Putamen (tissue), 1 donor: ENCODE measurements around the gene UBE2O.

Experiments
- DNase-seq: peaks from one replicate; pipeline ENCODE4 v3.0.0-alpha.2; 2016; ENCODE audit warnings: low spot score

UBE2O gene

GRCh38 chr17:76452660-76453430 lies at the start of gene UBE2O:
Gene UBE2O, minus strand, starts transcription at chr17:76453152. Its CDS starts 11 bp downstream, at chr17:76453141.
- DNase-seq, result peak; percentile 84

- DNase-seq, result no peak
These were observed 48.9 kb upstream of the UBE2O start for GRCh38 chr17:76501827-76502307.

- DNase-seq, result peak; percentile 63
These were observed 48.3 kb upstream of the UBE2O start, which contains the start of gene RHBDF2 for GRCh38 chr17:76501018-76501826. Gene RHBDF2, minus strand, starts transcription at chr17:76501423. Its CDS starts 19,899 bp downstream, at chr17:76481524.

- no peak for DNase-seq
These were observed 47.7 kb upstream of the UBE2O start for GRCh38 chr17:76500747-76501017.

- no peak for DNase-seq
These were observed 47.3 kb upstream of the UBE2O start for GRCh38 chr17:76500074-76500746.

GRCh38 chr17:76499267-76499667 lies 46.3 kb upstream of the UBE2O start:
- no peak for DNase-seq

- no peak for DNase-seq
These were observed 45.9 kb upstream of the UBE2O start for GRCh38 chr17:76498876-76499251.

- peak; percentile 52 for DNase-seq
These were observed 45.3 kb upstream of the UBE2O start for GRCh38 chr17:76497979-76498875.

GRCh38 chr17:76497699-76497978 lies 44.7 kb upstream of the UBE2O start:
- no peak for DNase-seq

- no peak for DNase-seq
These were observed 43.5 kb upstream of the UBE2O start for GRCh38 chr17:76496464-76496863.

- no peak for DNase-seq
These were observed 42.9 kb upstream of the UBE2O start for GRCh38 chr17:76495663-76496400.

- no peak for DNase-seq
These were observed 40.7 kb upstream of the UBE2O start for GRCh38 chr17:76493505-76494167.

- peak; percentile 32 for DNase-seq
These were observed 40.1 kb upstream of the UBE2O start for GRCh38 chr17:76492989-76493501.

GRCh38 chr17:76492123-76492988 lies 39.4 kb upstream of the UBE2O start:
- no peak for DNase-seq

- DNase-seq, result no peak
These were observed 38.5 kb upstream of the UBE2O start for GRCh38 chr17:76491271-76492122.

- DNase-seq, result no peak
These were observed 37.3 kb upstream of the UBE2O start for GRCh38 chr17:76490112-76490710.

- no peak for DNase-seq
These were observed 34.7 kb upstream of the UBE2O start for GRCh38 chr17:76487451-76488192.
